Stimulated activated CD4-positive, alpha-beta T cell treated with anti-CD3 and anti-CD28 coated beads, Interleukin-12 subunit alpha, Interleukin-12 subunit beta, amount 100 ng/mL, for 4 hours (primary cell): Measurements from ENCODE around the gene MGST1.
"Not testable (repeated sequence)": the region's sequence is repeated elsewhere in the genome, so short reads cannot be mapped to it uniquely, and the experiment has no call there.

ENCODE experiments used
- DNase-seq: peaks from one replicate; pipeline ENCODE4 v3.0.0-alpha.2; 2020

Gene MGST1

GRCh38 chr12:16358878-16359277 lies 11.4 kb downstream of the MGST1 start:
- DNase-seq, result no peak

- no peak for DNase-seq
Observed at GRCh38 chr12:16359512-16360491, 12.4 kb downstream of the MGST1 start.

- DNase-seq, result no peak
Observed at GRCh38 chr12:16361142-16361783, 13.8 kb downstream of the MGST1 start.

GRCh38 chr12:16362550-16362949 lies 15.1 kb downstream of the MGST1 start:
- DNase-seq, result no peak

- no peak for DNase-seq
Observed at GRCh38 chr12:16369156-16369555, 21.7 kb downstream of the MGST1 start.

- DNase-seq, result no peak
Observed at GRCh38 chr12:16370096-16370495, 22.7 kb downstream of the MGST1 start.

- DNase-seq, result not testable (repeated sequence)
Observed at GRCh38 chr12:16382652-16383312, 35.3 kb downstream of the MGST1 start.

- no peak for DNase-seq
Observed at GRCh38 chr12:16384732-16385131, 37.3 kb downstream of the MGST1 start.

- no peak for DNase-seq
Observed at GRCh38 chr12:16385782-16386646, 38.6 kb downstream of the MGST1 start.

- DNase-seq, result no peak
Observed at GRCh38 chr12:16387919-16388318, 40.5 kb downstream of the MGST1 start.

GRCh38 chr12:16389594-16389993 lies 42.1 kb downstream of the MGST1 start:
- no peak for DNase-seq

- no peak for DNase-seq
Observed at GRCh38 chr12:16392846-16393535, 45.5 kb downstream of the MGST1 start.

- no peak for DNase-seq
Observed at GRCh38 chr12:16399101-16399500, 51.7 kb downstream of the MGST1 start.

- not testable (repeated sequence) for DNase-seq
Observed at GRCh38 chr12:16401835-16402234, 54.4 kb downstream of the MGST1 start.

GRCh38 chr12:16407346-16407745 lies 59.9 kb downstream of the MGST1 start:
- DNase-seq, result no peak
